KOPT-K1 (cell line): Measurements from ENCODE around the gene CERS5.

Experiments
- H3K27ac ChIP-seq: fragments of 200-600 bp; sonication (generic); 2 replicates; pipeline ENCODE4 v1.5.1; 2016; ENCODE audit warnings: antibody characterized with exemption, mild to moderate bottlenecking, low read depth, low read length; ENCODE audit not compliant: poor library complexity, severe bottlenecking
- H3K36me3 ChIP-seq: fragments of 200-600 bp; sonication (generic); 2 replicates; pipeline ENCODE4 v1.5.1; 2017; ENCODE audit warnings: antibody characterized with exemption, mild to moderate bottlenecking, low read length, moderate library complexity; ENCODE audit not compliant: insufficient read depth
- H3K9me3 ChIP-seq: fragments of 200-600 bp; sonication (generic); 2 replicates; pipeline ENCODE4 v1.5.1; 2017; ENCODE audit warnings: antibody characterized with exemption, low read length, mild to moderate bottlenecking; ENCODE audit not compliant: insufficient read depth, poor library complexity, severe bottlenecking

Gene CERS5

DNA sequence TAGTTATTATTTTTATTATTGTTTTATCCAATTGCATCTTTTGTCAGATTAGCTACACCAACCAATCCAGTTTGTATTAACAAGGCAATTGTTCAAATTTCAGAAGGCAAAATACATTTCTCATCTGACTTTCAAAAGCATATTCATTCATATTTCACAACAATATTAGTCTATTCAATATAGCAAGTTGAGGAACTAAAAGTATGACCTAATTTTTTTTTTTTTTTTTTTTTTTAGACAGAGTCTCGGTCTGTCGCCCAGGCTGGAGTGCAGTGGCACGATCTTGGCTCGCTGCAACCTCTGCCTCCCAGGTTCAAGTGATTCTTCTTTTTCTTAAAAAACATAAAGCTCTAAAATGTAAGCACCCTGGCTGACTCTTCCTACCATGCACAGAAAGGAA, 37.9 kb downstream of the CERS5 start:
- H3K9me3 ChIP-seq: no peaks in the 10 kb centered on the region
- H3K36me3 ChIP-seq: peaks cover 94% of the 10 kb centered on the region
- no peak overlapping the region for H3K27ac ChIP-seq

DNA sequence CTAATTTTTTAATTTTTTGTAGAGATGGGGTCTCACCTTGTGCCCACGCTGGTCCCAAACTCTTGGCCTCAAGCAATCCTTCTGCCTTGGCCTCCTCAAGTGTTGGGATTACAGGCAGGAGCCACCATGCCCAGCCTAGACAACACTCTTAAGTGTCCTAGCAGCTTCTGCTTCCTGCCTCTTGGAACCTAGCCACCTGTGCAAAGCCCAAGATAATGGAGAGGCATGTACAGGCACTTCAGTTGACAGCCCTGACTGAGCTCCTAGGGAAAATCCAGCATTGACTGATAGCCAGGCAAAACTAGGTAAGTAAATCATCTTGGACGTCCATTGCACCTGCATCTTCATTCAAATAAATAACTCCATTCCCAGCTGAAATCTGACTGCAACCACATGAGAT, 39.6 kb downstream of the CERS5 start:
- peaks cover 94% of the 10 kb centered on the region for H3K36me3 ChIP-seq
- H3K9me3 ChIP-seq: no peaks in the 10 kb centered on the region
- no peak overlapping the region for H3K27ac ChIP-seq

DNA sequence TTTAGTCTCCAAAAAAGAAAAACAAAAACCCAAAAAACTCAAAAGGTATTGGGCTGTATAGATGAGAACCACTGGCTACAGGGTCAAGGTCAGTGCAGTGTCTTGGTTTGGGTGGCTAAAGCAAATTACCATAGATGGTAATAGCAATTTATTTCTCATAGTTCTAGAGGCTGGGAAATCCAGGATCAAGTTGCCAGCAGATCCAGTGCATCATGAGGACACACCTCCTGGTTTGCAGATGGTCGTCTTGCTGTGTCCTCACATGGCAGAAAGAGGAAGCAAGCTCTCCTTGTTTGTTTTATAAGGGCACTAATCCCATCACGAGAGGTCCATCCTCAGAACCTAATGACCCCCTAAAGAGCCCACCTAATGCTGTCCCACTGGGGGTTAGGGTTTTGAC, 44.0 kb downstream of the CERS5 start:
- Histone ChIP-seq H3K36me3 (peaks cover 87% of the 10 kb centered on the region), H3K9me3 (no peaks in the 10 kb centered on the region), H3K27ac (no peak overlapping the region)

DNA sequence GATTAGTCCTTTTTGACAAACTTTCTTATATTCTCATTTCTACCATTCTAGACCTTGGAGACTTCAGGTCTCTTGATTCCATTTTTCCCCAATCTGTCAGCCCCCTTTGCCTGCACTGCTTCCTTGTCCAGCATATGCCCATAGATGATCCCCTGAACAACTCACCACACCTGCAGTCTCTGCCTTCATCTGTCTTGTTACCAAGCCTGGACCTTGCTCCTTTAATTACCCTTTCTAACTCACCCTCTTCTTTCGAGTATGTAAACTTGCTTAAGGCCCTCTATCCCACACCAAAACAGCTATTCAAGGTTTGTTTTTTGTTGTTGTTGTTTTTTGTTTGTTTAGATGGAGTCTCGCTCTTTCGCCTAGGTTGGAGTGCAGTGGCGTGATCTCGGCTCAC, 45.5 kb downstream of the CERS5 start:
- no peaks in the 10 kb centered on the region for H3K9me3 ChIP-seq
- peaks cover 81% of the 10 kb centered on the region for H3K36me3 ChIP-seq
- no peak overlapping the region for H3K27ac ChIP-seq

DNA sequence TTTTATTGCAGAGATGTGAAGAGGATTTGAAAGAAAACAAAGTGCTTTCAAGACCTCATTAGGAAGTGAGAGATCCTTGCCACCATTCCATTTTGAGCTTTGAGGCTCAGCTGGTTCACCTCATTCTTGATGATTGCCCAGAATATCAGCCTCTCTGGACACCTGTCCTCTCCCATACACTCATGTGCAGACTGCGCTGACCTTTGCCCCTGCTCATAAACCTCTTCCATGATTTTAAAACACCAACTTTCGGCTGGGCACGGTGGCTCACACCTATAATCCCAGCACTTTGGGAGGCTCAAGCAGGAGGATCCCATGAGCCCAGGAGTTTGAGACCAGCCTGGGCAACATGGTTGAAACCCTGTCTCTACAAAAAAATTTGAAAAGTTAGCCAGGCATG, 46.2 kb downstream of the CERS5 start:
- no peak overlapping the region for H3K27ac ChIP-seq
- peaks cover 84% of the 10 kb centered on the region for H3K36me3 ChIP-seq
- no peaks in the 10 kb centered on the region for H3K9me3 ChIP-seq

DNA sequence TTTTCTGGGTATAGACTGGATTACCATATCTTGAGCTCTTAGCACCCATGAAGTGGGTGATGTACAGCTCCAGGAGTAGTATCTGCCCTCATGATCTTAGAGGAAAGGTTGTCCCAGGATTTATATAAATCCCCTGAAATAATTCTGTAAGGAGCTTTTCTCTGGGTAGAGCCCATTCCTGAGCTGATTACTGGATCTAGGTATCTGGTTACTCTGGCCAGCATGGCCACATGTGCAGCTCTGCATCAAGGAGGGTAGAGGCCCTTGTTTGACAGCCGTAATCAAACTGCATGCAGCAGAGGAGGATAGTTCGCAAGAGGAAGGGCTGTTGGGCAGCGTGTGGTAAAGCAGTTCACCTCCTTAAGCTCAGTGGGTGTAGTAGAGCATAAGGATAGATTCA, 46.6 kb downstream of the CERS5 start:
- Histone ChIP-seq H3K27ac (no peak overlapping the region), H3K36me3 (peaks cover 84% of the 10 kb centered on the region), H3K9me3 (no peaks in the 10 kb centered on the region)

DNA sequence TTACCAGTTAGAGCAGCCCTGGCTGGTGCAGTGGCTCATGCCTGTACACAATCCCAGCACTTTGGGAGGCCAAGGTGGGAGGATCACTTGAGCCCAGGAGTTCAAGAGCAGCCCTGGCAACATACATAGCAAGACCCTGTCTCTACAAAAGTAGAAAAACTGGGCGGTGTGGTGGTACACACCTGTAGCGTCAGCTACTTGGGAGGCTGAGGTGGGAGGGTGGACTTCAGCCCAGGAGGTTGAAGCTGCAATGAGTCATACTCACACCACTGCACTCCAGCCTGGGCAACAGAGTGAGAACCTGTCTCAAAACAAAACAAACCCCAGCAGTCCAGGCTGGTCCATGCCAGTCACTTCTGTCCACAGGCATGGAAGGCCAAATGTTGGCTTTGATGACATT, 47.8 kb downstream of the CERS5 start:
- Histone ChIP-seq H3K36me3 (peaks cover 77% of the 10 kb centered on the region), H3K9me3 (no peaks in the 10 kb centered on the region)

DNA sequence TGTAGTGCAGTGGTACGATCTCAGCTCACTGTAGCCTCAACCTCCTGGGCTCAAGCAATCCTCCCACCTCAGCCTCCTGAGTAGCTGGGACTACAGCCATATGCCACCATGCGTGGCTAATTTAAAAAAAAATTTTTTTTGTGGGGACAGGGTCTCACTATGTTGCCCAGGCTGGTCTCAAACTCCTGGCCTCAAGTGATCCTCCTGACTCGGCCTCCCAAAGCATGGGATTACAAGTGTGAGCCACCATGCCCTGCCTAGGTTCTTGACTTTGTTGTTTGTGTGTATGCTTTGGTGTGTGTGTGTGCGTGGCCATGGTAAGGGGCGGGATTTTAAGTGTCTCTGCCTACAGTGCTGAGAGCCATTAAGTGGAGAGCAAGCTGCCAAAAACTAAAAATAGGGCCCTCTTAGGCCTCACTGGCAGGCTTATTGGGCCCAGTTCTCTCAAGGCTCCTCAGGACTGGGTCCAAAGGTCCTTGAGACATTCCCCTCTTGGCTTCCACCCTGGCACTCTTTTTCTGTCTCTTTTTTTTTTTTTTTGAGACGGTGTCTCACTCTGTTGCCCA, 50.0 kb downstream of the CERS5 start:
- H3K36me3 ChIP-seq: peaks cover 55% of the 10 kb centered on the region
- no peak overlapping the region for H3K27ac ChIP-seq
- no peaks in the 10 kb centered on the region for H3K9me3 ChIP-seq

More for the DNA sequence above, 47.8 kb downstream of the CERS5 start:
- no peak overlapping the region for H3K27ac ChIP-seq

DNA sequence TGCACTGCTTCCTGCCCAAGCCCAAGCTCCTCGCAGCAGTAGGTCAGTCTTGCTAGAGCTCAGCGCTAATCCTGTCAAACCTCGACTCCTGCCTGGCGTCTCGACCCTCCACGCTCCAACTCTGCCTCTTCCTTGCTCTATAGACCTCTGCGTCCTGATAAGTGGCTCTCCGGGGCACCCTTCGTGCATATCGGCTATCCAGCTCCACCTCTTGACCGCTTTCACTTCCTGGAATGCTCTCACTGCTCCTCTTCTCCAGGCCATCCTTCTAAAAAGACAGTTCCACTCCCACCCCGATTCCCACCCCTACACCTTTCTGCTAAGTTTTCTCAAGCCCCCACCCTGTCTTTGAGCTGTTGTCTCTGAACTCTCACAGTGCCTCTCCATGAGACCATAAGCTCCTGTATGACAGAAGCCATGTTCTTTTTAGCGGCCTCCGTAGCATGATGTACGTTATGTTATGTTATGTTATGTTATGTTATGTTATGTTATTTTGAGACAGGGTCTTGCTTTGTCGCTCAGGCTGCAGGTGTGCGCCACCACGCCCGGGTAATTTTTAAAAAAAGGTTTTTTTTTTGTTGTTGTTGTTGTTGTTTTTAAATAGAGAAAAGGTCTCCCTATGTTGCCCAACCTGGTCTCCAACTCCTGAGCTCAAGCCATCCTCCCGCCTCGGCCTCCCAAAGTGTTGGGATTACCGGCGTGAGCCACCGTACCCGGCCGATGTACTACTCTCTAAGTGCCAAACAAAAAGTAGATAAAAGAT, 54.5 kb downstream of the CERS5 start:
- no peaks in the 10 kb centered on the region for H3K9me3 ChIP-seq
- peak overlapping the region; percentile 70 for H3K27ac ChIP-seq
- peaks cover 24% of the 10 kb centered on the region for H3K36me3 ChIP-seq

DNA sequence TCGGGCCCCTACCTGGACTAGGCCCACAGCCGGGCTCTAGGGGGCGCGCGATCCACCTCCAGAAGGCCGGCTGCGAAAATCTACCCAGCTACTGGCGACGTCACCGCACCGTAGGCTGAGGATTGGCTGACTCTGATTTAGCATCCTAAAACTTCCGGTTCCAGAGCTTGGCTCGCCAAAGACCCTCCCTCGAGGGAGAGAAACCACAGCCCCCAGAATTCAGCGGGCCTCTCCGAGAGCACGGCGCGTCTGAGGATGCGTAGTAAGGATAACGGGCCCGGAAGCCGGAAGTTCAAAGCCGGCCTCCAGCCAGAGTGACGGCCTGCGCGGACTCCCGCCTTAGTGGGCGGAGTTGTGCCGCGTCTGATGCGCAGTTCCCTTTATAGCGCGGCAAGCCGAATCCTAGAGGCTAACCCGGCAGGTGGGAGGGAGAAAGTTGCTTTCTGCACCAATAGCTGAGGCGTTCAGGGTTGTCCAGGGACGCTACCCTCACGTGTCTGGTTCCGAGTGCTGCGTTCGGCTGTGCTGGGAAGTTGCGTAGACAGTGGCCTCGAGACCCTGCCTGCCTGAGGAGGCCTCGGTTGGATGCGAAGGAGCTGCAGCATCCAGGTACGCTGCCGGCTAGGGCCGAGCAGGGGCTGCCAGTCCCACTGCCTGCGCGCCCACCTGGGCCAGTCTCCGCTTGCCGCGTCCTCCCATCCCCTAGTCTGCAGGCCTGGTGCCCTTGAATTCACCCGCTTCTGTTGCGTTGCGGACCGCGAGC, 55.3 kb downstream of the CERS5 start, which contains the start of gene COX14:
COX14 (plus strand) TSS at position 544 of the 763 bp plus-strand sequence. CDS start 7,808 bp downstream, outside the sequence.
- Histone ChIP-seq H3K27ac (peak within 1 kb of the TSS; percentile 70), H3K36me3 (peaks cover 17% of the 10 kb centered on the region)

DNA sequence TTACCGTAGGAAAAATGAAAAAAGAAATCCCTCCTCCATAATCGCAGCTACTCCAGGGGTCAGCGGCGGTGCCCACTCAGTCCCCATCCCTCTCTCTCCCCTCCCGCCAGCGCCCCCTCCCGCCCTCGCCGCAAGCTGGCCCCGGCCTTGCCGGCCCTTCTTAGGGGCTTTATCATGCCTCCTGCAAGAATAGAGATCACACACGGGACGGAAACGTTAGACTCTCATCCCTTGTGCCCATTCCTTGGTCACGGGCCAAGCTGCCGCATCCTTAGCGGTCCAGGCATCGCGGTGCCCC, 55.8 kb downstream of the CERS5 start:
- Histone ChIP-seq H3K27ac (no peak overlapping the region), H3K9me3 (no peaks in the 10 kb centered on the region), H3K36me3 (peaks cover 12% of the 10 kb centered on the region)

More for the DNA sequence above, 55.3 kb downstream of the CERS5 start, which contains the start of gene COX14:
- H3K9me3 ChIP-seq: no peaks in the 10 kb centered on the region

DNA sequence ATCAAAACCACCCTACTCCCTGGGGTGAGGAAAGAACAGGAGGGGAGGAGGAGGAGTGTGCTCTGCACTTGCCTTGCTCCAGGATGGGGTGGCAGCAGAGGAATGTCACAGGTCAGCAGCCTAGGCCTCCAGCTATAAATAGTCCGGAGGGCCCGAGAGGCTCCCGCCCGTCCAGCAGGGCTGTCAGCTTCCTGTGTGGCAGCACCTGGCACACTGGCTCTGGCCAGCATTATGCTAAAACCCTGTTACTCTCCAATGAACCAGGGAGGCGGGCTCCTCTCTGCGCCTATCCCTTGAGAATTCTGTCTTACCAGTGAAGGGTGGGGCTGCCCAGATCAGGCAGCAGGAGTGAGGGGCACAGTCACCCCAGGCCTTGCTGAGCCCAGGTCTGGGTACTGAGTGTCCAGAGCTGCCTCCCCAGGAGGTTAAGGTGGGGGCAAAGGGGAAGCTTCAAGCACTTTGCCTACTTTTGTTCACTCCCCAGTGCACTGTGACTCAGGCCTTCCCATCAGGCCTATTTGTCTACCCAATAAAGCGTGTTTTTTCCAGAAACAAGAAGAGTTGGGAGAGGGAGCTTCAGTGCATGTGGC, 56.3 kb downstream of the CERS5 start:
- Histone ChIP-seq H3K9me3 (no peaks in the 10 kb centered on the region), H3K27ac (no peak overlapping the region), H3K36me3 (peaks cover 7% of the 10 kb centered on the region)

DNA sequence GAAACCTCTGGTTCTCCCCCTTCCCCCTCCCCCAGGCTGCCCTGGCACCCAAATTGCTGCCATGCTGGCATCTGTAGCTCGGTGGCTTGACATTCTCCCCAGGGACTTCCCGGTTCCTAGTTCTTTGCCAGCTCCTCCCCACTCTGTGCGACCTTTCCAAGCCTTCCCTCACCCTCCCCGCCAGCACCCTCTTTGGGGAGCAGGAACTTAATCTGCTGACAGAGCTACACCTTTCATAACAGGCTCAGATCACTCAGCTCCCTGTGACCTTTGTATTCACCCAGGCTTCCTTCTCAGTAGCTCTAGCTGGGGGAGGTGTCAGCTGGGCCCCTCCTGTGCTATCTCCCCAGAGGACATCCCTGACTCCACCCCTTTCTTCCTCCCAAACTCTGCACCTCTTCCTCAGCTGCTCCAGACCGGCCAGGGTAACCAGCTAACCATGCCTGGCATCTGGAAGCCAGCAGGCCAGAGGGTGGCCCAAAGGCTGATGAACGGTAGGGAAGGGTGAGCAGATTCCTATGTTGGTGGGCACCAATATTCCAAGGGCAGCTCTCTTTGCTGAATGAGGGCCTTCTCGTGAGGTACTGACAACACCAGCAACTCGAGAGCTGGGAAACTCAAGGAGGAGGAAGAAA, 56.9 kb downstream of the CERS5 start:
- Histone ChIP-seq H3K27ac (no peak overlapping the region), H3K36me3 (peaks cover under 1% of the 10 kb centered on the region; the same call in 1 of the 2 replicates), H3K9me3 (no peaks in the 10 kb centered on the region)

DNA sequence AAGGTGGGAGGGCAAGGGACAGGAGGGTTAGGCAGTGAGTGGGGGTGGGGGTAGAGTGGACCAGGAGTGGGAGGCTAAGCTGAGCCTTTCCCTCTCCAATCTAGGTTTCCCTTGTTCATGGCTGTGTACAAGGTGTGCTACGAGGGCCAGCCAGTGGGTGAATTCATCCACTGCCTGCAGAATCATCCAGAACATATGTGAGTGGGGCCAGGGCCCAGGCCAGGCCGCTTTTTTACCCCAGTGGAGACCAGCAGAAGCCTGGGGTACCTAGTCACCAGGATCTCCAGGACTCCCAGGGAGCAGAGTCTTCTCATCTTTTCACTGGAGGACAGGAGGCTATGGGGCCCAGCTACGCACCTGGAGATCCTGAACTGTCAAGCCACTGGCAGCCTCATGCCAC, 57.9 kb downstream of the CERS5 start:
- H3K9me3 ChIP-seq: no peaks in the 10 kb centered on the region
- H3K36me3 ChIP-seq: no peaks in the 10 kb centered on the region; the same call in 1 of the 2 replicates
- H3K27ac ChIP-seq: no peak overlapping the region
